Testis (tissue), 2 donors: ENCODE measurements around the gene DPP6.

Source experiments
- POLR2A ChIP-seq: fragments of 450-650 bp; IDR thresholded peaks from one replicate; pipeline ENCODE4 v1.6.1; 2017; ENCODE audit warnings: antibody characterized with exemption, mild to moderate bottlenecking, moderate library complexity
- TF ChIP-seq, protein P1 (sequence below), 3 experiments: fragments of 450-650 bp in 2 of 3; fragments of 200-600 bp in 1 of 3; sonication (generic) in 1 of 3; IDR thresholded peaks; one replicate each; pipeline ENCODE4 v1.5.1; 2016 to 2019; ENCODE audit warnings: antibody characterized with exemption in 3 of 3, mild to moderate bottlenecking in 2 of 3, moderate library complexity in 1 of 3

DNA sequence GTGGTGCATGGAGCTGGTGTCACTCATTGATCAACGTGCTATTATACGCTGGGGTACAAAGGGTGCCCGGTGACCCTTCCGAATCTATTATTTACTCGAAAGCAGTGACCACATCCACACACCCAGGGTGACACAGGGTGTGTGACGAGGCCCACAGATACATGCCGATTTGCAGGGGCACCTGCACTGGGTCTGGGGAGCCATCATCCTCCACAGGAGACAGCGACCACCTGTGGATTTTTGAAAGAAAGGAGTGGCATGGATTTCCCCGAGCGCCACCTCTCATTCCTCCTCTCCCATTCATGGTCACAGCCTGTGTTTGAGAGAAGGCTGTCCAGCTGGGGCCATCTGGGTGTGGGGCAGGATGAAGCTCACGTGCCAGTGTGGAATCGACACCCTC is 701.0 kb downstream of the DPP6 start:
- TF ChIP-seq, protein P1, sequence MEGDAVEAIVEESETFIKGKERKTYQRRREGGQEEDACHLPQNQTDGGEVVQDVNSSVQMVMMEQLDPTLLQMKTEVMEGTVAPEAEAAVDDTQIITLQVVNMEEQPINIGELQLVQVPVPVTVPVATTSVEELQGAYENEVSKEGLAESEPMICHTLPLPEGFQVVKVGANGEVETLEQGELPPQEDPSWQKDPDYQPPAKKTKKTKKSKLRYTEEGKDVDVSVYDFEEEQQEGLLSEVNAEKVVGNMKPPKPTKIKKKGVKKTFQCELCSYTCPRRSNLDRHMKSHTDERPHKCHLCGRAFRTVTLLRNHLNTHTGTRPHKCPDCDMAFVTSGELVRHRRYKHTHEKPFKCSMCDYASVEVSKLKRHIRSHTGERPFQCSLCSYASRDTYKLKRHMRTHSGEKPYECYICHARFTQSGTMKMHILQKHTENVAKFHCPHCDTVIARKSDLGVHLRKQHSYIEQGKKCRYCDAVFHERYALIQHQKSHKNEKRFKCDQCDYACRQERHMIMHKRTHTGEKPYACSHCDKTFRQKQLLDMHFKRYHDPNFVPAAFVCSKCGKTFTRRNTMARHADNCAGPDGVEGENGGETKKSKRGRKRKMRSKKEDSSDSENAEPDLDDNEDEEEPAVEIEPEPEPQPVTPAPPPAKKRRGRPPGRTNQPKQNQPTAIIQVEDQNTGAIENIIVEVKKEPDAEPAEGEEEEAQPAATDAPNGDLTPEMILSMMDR (IDR thresholded peaks at IDR 0.05), result no peak
- TF ChIP-seq POLR2A, result no peak
